ENCODE data around the gene AIFM1.
"Not testable (repeated sequence)": the region's sequence is repeated elsewhere in the genome, so short reads cannot be mapped to it uniquely, and the experiment has no call there.

AIFM1 gene

GRCh38 chrX:130119312-130119898, 46.2 kb downstream of the AIFM1 start:
- Mint-ChIP-seq H3K27ac (no peak overlapping the region), H3K4me3 (peak overlapping the region; percentile 40), H3K9me3 (no peaks in the 10 kb centered on the region), H3K36me3 (ENCODE audit: low read depth) (no peaks in the 10 kb centered on the region), H3K27me3 (no peaks in the 10 kb centered on the region), H3K4me1 (peaks cover 39% of the 10 kb centered on the region)
- DNase-seq (no peak), ATAC-seq (no peak)

GRCh38 chrX:130118441-130119311, 47.0 kb downstream of the AIFM1 start:
- DNase-seq, result no peak
- no peak for ATAC-seq
- H3K4me3 Mint-ChIP-seq, result peak overlapping the region; percentile 40
- no peaks in the 10 kb centered on the region for H3K27me3 Mint-ChIP-seq
- H3K4me1 Mint-ChIP-seq, result peaks cover 46% of the 10 kb centered on the region
- no peak overlapping the region for H3K27ac Mint-ChIP-seq
- no peaks in the 10 kb centered on the region for H3K9me3 Mint-ChIP-seq
- no peaks in the 10 kb centered on the region for H3K36me3 Mint-ChIP-seq (ENCODE audit: low read depth)

- no peaks in the 10 kb centered on the region for H3K9me3 Mint-ChIP-seq
- H3K4me1 Mint-ChIP-seq, result peaks cover 46% of the 10 kb centered on the region
- no peaks in the 10 kb centered on the region for H3K36me3 Mint-ChIP-seq (ENCODE audit: low read depth)
- no peaks in the 10 kb centered on the region for H3K27me3 Mint-ChIP-seq
- ATAC-seq (no peak), DNase-seq (no peak)
- H3K4me3 Mint-ChIP-seq, result no peak overlapping the region
- H3K27ac Mint-ChIP-seq, result no peak overlapping the region
Measured at GRCh38 chrX:130117166-130117565, 48.5 kb downstream of the AIFM1 start.

- H3K4me1 Mint-ChIP-seq, result peaks cover 40% of the 10 kb centered on the region
- ATAC-seq; H3K36me3 Mint-ChIP-seq (ENCODE audit: low read depth); H3K4me3 Mint-ChIP-seq; H3K27me3 Mint-ChIP-seq; H3K27ac Mint-ChIP-seq; DNase-seq; H3K9me3 Mint-ChIP-seq: not testable (repeated sequence)
Measured at GRCh38 chrX:130115119-130115885, 50.3 kb downstream of the AIFM1 start.

GRCh38 chrX:130114141-130114588, 51.5 kb downstream of the AIFM1 start:
- no peaks in the 10 kb centered on the region for H3K36me3 Mint-ChIP-seq (ENCODE audit: low read depth)
- no peak overlapping the region for H3K4me3 Mint-ChIP-seq
- no peaks in the 10 kb centered on the region for H3K9me3 Mint-ChIP-seq
- no peaks in the 10 kb centered on the region for H3K27me3 Mint-ChIP-seq
- ATAC-seq (no peak), DNase-seq (no peak)
- peaks cover 32% of the 10 kb centered on the region for H3K4me1 Mint-ChIP-seq
- no peak overlapping the region for H3K27ac Mint-ChIP-seq

GRCh38 chrX:130111220-130112154, 54.2 kb downstream of the AIFM1 start:
- H3K27ac Mint-ChIP-seq, result peak overlapping the region; percentile 18
- H3K27me3 Mint-ChIP-seq, result no peaks in the 10 kb centered on the region
- H3K36me3 Mint-ChIP-seq (ENCODE audit: low read depth), result peaks cover 2% of the 10 kb centered on the region
- no peaks in the 10 kb centered on the region for H3K9me3 Mint-ChIP-seq
- DNase-seq (no peak), ATAC-seq (no peak)
- H3K4me1 Mint-ChIP-seq, result peaks cover 35% of the 10 kb centered on the region
- peak overlapping the region; percentile 14 for H3K4me3 Mint-ChIP-seq

- Mint-ChIP-seq H3K9me3 (no peaks in the 10 kb centered on the region), H3K27me3 (no peaks in the 10 kb centered on the region), H3K4me3 (peak within 1 kb of the TSS; percentile 87), H3K36me3 (ENCODE audit: low read depth) (peaks cover 2% of the 10 kb centered on the region), H3K4me1 (peaks cover 41% of the 10 kb centered on the region), H3K27ac (peak within 1 kb of the TSS; percentile 76)
- DNase-seq, result peak; percentile 53
- peak; percentile 62 for ATAC-seq
Measured at GRCh38 chrX:130110379-130111219, 55.0 kb downstream of the AIFM1 start, which contains the start of gene ELF4. Gene ELF4, minus strand, starts transcription at chrX:130110497. Its CDS starts 29,167 bp downstream, at chrX:130081330.

GRCh38 chrX:130109429-130110378, 55.9 kb downstream of the AIFM1 start:
- peak overlapping the region; percentile 76 for H3K27ac Mint-ChIP-seq
- H3K4me1 Mint-ChIP-seq, result peaks cover 37% of the 10 kb centered on the region
- H3K36me3 Mint-ChIP-seq (ENCODE audit: low read depth), result peaks cover 2% of the 10 kb centered on the region
- H3K9me3 Mint-ChIP-seq, result no peaks in the 10 kb centered on the region
- ATAC-seq (peak; percentile 2), DNase-seq (no peak)
- H3K27me3 Mint-ChIP-seq, result no peaks in the 10 kb centered on the region
- H3K4me3 Mint-ChIP-seq, result peak overlapping the region; percentile 87

GRCh38 chrX:130108647-130109428, 56.8 kb downstream of the AIFM1 start:
- Mint-ChIP-seq H3K4me1 (peaks cover 37% of the 10 kb centered on the region), H3K4me3 (peak overlapping the region; percentile 87), H3K27ac (peak overlapping the region; percentile 76), H3K27me3 (no peaks in the 10 kb centered on the region), H3K36me3 (ENCODE audit: low read depth) (peaks cover 2% of the 10 kb centered on the region), H3K9me3 (no peaks in the 10 kb centered on the region)
- ATAC-seq (peak; percentile 72), DNase-seq (peak; percentile 51)

GRCh38 chrX:130106071-130106470, 59.6 kb downstream of the AIFM1 start:
- H3K36me3 Mint-ChIP-seq (ENCODE audit: low read depth), result peaks cover 3% of the 10 kb centered on the region
- H3K9me3 Mint-ChIP-seq, result no peaks in the 10 kb centered on the region
- no peak overlapping the region for H3K4me3 Mint-ChIP-seq
- DNase-seq (no peak), ATAC-seq (no peak)
- H3K4me1 Mint-ChIP-seq, result peaks cover 43% of the 10 kb centered on the region
- no peaks in the 10 kb centered on the region for H3K27me3 Mint-ChIP-seq
- no peak overlapping the region for H3K27ac Mint-ChIP-seq

- Mint-ChIP-seq H3K27me3 (no peaks in the 10 kb centered on the region), H3K36me3 (ENCODE audit: low read depth) (peaks cover 6% of the 10 kb centered on the region), H3K4me3 (no peak overlapping the region), H3K9me3 (no peaks in the 10 kb centered on the region), H3K4me1 (peaks cover 51% of the 10 kb centered on the region), H3K27ac (no peak overlapping the region)
- DNase-seq, result no peak
- ATAC-seq, result no peak
Measured at GRCh38 chrX:130105244-130105643, 60.4 kb downstream of the AIFM1 start.

GRCh38 chrX:130103605-130104004, 62.0 kb downstream of the AIFM1 start:
- ATAC-seq, result no peak
- Mint-ChIP-seq H3K9me3 (no peaks in the 10 kb centered on the region), H3K36me3 (ENCODE audit: low read depth) (peaks cover 6% of the 10 kb centered on the region), H3K4me3 (no peak overlapping the region), H3K27me3 (no peaks in the 10 kb centered on the region), H3K4me1 (peaks cover 60% of the 10 kb centered on the region), H3K27ac (no peak overlapping the region)
- no peak for DNase-seq

Data from activated naive CD8-positive, alpha-beta T cell treated with anti-CD3 and anti-CD28 coated beads, Interleukin-2, amount 50 U/mL, for 24 hours (primary cell).